Adrenal gland (tissue), 12 donors: Measurements from ENCODE around the gene SLC24A5. TPM values are rescaled to one million over a fixed set of nuclear protein-coding genes. Genes with fewer than 3 reads are reported as not detected.

Source experiments
- DNase-seq, 7 donors: peaks; one replicate each; pipeline ENCODE4 v3.0.0-alpha.2; 2019 to 2020
- H3K27ac ChIP-seq, 5 donors: fragments of 200-600 bp; sonication (generic) in 4 of 5; 1 replicate in 3 of 5; 2 replicates in 2 of 5; pipeline versions ENCODE4 v1.5.1 to v1.8.0; 2016 to 2020; ENCODE audit warnings: mild to moderate bottlenecking in 1 of 5
- H3K27me3 ChIP-seq: fragments of 200-600 bp; 2 replicates; pipeline ENCODE4 v1.8.0; 2021
- H3K36me3 ChIP-seq, 2 donors: fragments of 200-600 bp; replicated peaks in 1 of 2; 1 replicate in 1 of 2; 2 replicates in 1 of 2; pipeline versions ENCODE4 v1.5.1 to v1.8.0; 2018 to 2022
- H3K4me1 ChIP-seq, 2 donors: fragments of 200-600 bp; replicated peaks in 1 of 2; 1 replicate in 1 of 2; 2 replicates in 1 of 2; pipeline versions ENCODE4 v1.5.1 to v1.8.0; 2018 to 2021
- H3K4me3 ChIP-seq, 4 donors: fragments of 200-600 bp; sonication (generic) in 3 of 4; one replicate each; pipeline ENCODE4 v1.5.1; 2016 to 2018
- H3K9me3 ChIP-seq, 3 donors: fragments of 200-600 bp; sonication (generic) in 1 of 3; replicated peaks in 1 of 3; 1 replicate in 2 of 3; 2 replicates in 1 of 3; pipeline versions ENCODE4 v1.5.1 to v1.8.0; 2016 to 2021
- POLR2A ChIP-seq, 2 donors: fragments of 450-650 bp; IDR thresholded peaks; one replicate each; pipeline ENCODE4 v1.6.1; 2017; ENCODE audit warnings: antibody characterized with exemption in 2 of 2, mild to moderate bottlenecking in 2 of 2, moderate library complexity in 1 of 2
- WGBS, 4 donors: extraction: QIAGEN DNeasy Blood & Tissue Kit in 2 of 4; methylation state at CpG; one replicate each; pipeline versions ENCODE4 v1.1.5 to v1.1.7; 2013 to 2017; 5-methylcytosine and 5-hydroxymethylcytosine counted together
- intact Hi-C, 2 donors: fragments of 100-400 bp; cut with DNase I; formaldehyde crosslinking; loops; one replicate each; pipeline versions ENCODE4 v1.14.1 to v1.15.0; 2022 to 2023
- polyA plus RNA-seq, 3 donors: library from polyadenylated mRNA; stranded (reverse); fragments of 200-250 nt in 2 of 3; fragments of 350-450 nt in 1 of 3; fragmentation: Illumina TruSeq in 1 of 3; extraction: RNeasy Lipid Tissue Mini Kit (QIAGEN cat#74804) in 1 of 3; gene quantifications; one replicate each; pipeline ENCODE4 v1.2.3, GENCODE V29; 2013 to 2014
- total RNA-seq, 9 donors: library from RNA; depleted of rRNA in 4 of 9; stranded (reverse); fragments of >200 nt in 4 of 9; fragments of 120-200 nt in 1 of 9; fragmentation: NEBNext Ultra II Directional in 1 of 9; extraction: Animal tissue kit (Norgen Biotek cat#: 25700) in 1 of 9; gene quantifications; one replicate each; pipeline versions ENCODE4 v1.1.0 to v1.2.4, GENCODE V29; 2013 to 2023
- TF ChIP-seq, protein P1 (sequence below), 6 experiments: fragments of 450-650 bp in 4 of 6; fragments of 200-600 bp in 2 of 6; sonication (generic) in 1 of 6; IDR thresholded peaks; 1 replicate in 5 of 6; 2 replicates in 1 of 6; pipeline versions ENCODE4 v1.5.1 to v1.8.0; 2016 to 2021; ENCODE audit warnings: antibody characterized with exemption in 6 of 6, mild to moderate bottlenecking in 2 of 6, moderate library complexity in 1 of 6
- donor health status: healthy with polysubstance abuse.
- donor health status: Bipolar disorder and iron deficiency.
- donor health status: DM: yes; HTN: yes; CAD: no.
- donor health status: DM: no; HTN: no; CAD: no.
- donor health status: DM: no; HTN: no; CAD: no.
- donor health status: DM: yes; HTN: yes; CAD: no.

The SLC24A5 gene
- total and polyA plus RNA-seq, 12 donors, result 0.34 TPM; not detected in 11

DNA sequence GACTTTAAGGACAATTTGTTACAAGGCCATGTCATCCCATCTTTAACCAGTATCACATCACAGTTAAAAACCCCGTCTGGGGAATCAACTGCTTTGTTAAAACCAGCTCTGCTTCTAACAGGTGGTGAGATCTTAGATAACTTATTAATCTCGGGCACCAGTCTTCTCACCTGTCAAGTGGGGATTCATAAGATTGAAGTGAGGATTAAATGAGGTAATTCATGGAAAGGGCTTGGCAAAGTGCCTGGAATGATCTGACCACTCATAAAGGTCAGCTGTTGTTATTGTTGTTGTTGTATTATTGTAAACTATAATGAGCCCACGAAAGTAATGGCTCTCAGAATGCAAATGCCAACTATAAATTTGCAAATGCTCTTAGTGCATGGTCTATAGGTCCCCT is 30.1 kb upstream of the SLC24A5 start:
- no peaks in the 10 kb centered on the region for H3K36me3 ChIP-seq
- 40 to 53% (median 48%) methylated on average over 3 of the region's 3 CpGs for WGBS, 4 donors
- DNase-seq, result no peak
- TF ChIP-seq, protein P1, sequence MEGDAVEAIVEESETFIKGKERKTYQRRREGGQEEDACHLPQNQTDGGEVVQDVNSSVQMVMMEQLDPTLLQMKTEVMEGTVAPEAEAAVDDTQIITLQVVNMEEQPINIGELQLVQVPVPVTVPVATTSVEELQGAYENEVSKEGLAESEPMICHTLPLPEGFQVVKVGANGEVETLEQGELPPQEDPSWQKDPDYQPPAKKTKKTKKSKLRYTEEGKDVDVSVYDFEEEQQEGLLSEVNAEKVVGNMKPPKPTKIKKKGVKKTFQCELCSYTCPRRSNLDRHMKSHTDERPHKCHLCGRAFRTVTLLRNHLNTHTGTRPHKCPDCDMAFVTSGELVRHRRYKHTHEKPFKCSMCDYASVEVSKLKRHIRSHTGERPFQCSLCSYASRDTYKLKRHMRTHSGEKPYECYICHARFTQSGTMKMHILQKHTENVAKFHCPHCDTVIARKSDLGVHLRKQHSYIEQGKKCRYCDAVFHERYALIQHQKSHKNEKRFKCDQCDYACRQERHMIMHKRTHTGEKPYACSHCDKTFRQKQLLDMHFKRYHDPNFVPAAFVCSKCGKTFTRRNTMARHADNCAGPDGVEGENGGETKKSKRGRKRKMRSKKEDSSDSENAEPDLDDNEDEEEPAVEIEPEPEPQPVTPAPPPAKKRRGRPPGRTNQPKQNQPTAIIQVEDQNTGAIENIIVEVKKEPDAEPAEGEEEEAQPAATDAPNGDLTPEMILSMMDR (IDR thresholded peaks at IDR 0.05), result no peak
- TF ChIP-seq POLR2A (IDR thresholded peaks at IDR 0.05), result no peak
- H3K27ac ChIP-seq, result no peak overlapping the region
- intact Hi-C loops, result no loop called here
- H3K9me3 ChIP-seq, result no peaks in the 10 kb centered on the region
- H3K27me3 ChIP-seq, result peaks cover 3% of the 10 kb centered on the region
- no peaks in the 10 kb centered on the region for H3K4me1 ChIP-seq
- no peak overlapping the region for H3K4me3 ChIP-seq

DNA sequence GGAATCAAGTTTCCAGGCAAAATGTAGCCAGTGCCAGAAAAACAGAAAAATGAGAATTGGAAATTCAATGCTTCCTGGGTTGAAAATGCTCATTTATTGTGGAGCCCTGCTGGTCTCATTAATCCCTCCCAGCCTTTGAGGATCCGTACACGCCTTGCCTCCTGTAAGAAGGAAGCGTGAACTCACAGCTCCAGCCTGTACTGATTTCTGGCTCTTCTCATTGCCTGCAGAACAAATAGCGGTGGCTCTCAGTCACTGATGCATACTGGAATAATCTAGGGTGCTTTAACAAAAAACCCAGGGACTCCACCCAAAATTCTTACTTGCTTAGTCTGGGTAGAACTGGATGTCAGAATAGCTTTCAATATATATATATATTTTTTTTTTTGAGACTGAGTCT is 29.3 kb upstream of the SLC24A5 start:
- Histone ChIP-seq H3K4me3 (no peak overlapping the region), H3K4me1 (no peaks in the 10 kb centered on the region), H3K27ac (no peak overlapping the region), H3K27me3 (peaks cover 3% of the 10 kb centered on the region), H3K36me3 (no peaks in the 10 kb centered on the region), H3K9me3 (no peaks in the 10 kb centered on the region)
- intact Hi-C loops, result no loop called here
- no peak for TF ChIP-seq POLR2A (IDR thresholded peaks at IDR 0.05)
- TF ChIP-seq, protein P1 (IDR thresholded peaks at IDR 0.05), result no peak
- WGBS, 4 donors, result 73 to 83% (median 77%) methylated on average over 4 of the region's 4 CpGs
- no peak for DNase-seq

GRCh38 chr15:48096355-48096786 is 24.4 kb upstream of the SLC24A5 start:
- intact Hi-C loops, result no loop called here
- 68 to 85% (median 76%) methylated on average over 4 of the region's 4 CpGs for WGBS, 4 donors

DNA sequence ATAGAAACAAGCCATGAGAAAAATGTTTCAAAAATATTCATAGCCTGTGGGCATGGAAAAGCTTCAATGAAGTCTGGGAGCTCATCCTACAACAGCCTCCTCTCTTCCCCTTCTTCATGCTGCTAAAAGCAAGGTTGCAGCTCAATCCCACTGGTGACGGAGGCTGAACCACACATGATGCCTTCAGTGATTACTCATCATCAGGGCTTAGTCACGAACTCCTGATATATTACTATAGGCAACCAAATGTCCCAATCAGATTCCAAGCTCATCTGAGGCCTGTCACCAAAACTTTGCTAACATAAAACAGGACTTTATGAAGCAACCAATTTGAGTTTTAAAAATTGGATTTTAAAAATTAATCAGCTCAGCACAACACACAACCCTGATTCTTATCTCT is 24.0 kb upstream of the SLC24A5 start:
- TF ChIP-seq, protein P1 (IDR thresholded peaks at IDR 0.05), result no peak
- no peak for TF ChIP-seq POLR2A (IDR thresholded peaks at IDR 0.05)
- DNase-seq, result no peak
- WGBS, 4 donors, result 48 to 65% (median 51%) methylated on average over 2 of the region's 2 CpGs
- no peaks in the 10 kb centered on the region for H3K27me3 ChIP-seq
- H3K36me3 ChIP-seq, result no peaks in the 10 kb centered on the region
- H3K4me1 ChIP-seq, result no peaks in the 10 kb centered on the region
- H3K9me3 ChIP-seq, result no peaks in the 10 kb centered on the region
- intact Hi-C loops, result no loop called here
- no peak overlapping the region for H3K4me3 ChIP-seq
- no peak overlapping the region for H3K27ac ChIP-seq

More at GRCh38 chr15:48096355-48096786, 24.4 kb upstream of the SLC24A5 start:
- H3K27ac ChIP-seq, result no peak overlapping the region
- H3K4me3 ChIP-seq, result no peak overlapping the region
- H3K4me1 ChIP-seq, result no peaks in the 10 kb centered on the region
- TF ChIP-seq POLR2A (IDR thresholded peaks at IDR 0.05), result no peak
- TF ChIP-seq, protein P1 (IDR thresholded peaks at IDR 0.05), result no peak
- no peaks in the 10 kb centered on the region for H3K9me3 ChIP-seq
- no peaks in the 10 kb centered on the region for H3K27me3 ChIP-seq
- no peak for DNase-seq
- H3K36me3 ChIP-seq, result no peaks in the 10 kb centered on the region
